Sigmoid colon (tissue), 7 donors: ENCODE measurements around the gene MCTP1. TPM values are rescaled to one million over a fixed set of nuclear protein-coding genes. Genes with fewer than 3 reads are reported as not detected.

Source experiments
- DNase-seq: peaks from one replicate; pipeline ENCODE4 v3.0.0-alpha.2; 2019
- H3K27ac ChIP-seq, 4 donors: fragments of 200-600 bp; sonication (generic); one replicate each; pipeline ENCODE4 v1.5.1; 2016 to 2019; ENCODE audit warnings: mild to moderate bottlenecking in 1 of 4
- H3K27me3 ChIP-seq, 3 donors: fragments of 200-600 bp; sonication (generic); one replicate each; pipeline ENCODE4 v1.5.1; 2019; ENCODE audit warnings: mild to moderate bottlenecking in 1 of 3
- H3K36me3 ChIP-seq, 4 donors: fragments of 200-600 bp; sonication (generic); one replicate each; pipeline ENCODE4 v1.5.1; 2016 to 2019
- H3K4me1 ChIP-seq, 4 donors: fragments of 200-600 bp; sonication (generic); one replicate each; pipeline ENCODE4 v1.5.1; 2017 to 2019
- H3K4me3 ChIP-seq, 4 donors: fragments of 200-600 bp; sonication (generic); one replicate each; pipeline ENCODE4 v1.5.1; 2017 to 2019; ENCODE audit warnings: mild to moderate bottlenecking in 2 of 4, moderate library complexity in 1 of 4
- H3K9me3 ChIP-seq, 4 donors: fragments of 200-600 bp in 3 of 4; sonication (generic) in 3 of 4; one replicate each; pipeline versions ENCODE4 v1.5.1 to v1.6.1; 2013 to 2019
- EP300 ChIP-seq, 4 donors: sonication (generic); formaldehyde crosslinking; IDR thresholded peaks; one replicate each; pipeline ENCODE4 v1.6.1; 2017; ENCODE audit warnings: antibody characterized with exemption in 4 of 4
- POLR2A ChIP-seq, 2 donors: fragments of 450-650 bp; IDR thresholded peaks; one replicate each; pipeline ENCODE4 v1.6.1; 2016; ENCODE audit warnings: antibody characterized with exemption in 2 of 2, mild to moderate bottlenecking in 2 of 2, moderate library complexity in 2 of 2
- POLR2AphosphoS5 ChIP-seq, 4 donors: sonication (generic); formaldehyde crosslinking; IDR thresholded peaks; one replicate each; pipeline ENCODE4 v1.6.1; 2017; ENCODE audit warnings: antibody characterized with exemption in 4 of 4
- WGBS, 2 donors: extraction: QIAGEN DNeasy Blood & Tissue Kit; methylation state at CpG; one replicate each; pipeline ENCODE4 v1.1.7; 2013; 5-methylcytosine and 5-hydroxymethylcytosine counted together
- intact Hi-C: fragments of 100-400 bp; cut with DNase I; formaldehyde crosslinking; loops from one replicate; pipeline ENCODE4 v1.15.1; 2023
- polyA plus RNA-seq, 3 donors: library from polyadenylated mRNA; stranded (reverse); fragments of 200-250 nt; gene quantifications; one replicate each; pipeline ENCODE4 v1.2.3, GENCODE V29; 2013
- total RNA-seq, 4 donors: library from RNA; depleted of rRNA; stranded (reverse); fragments of >200 nt; gene quantifications; one replicate each; pipeline ENCODE4 v1.1.0, GENCODE V29; 2016
- TF ChIP-seq, protein P1 (sequence below), 4 experiments: fragments of 450-650 bp in 3 of 4; fragments of 200-600 bp in 1 of 4; IDR thresholded peaks; one replicate each; pipeline ENCODE4 v1.5.1; 2016 to 2019; ENCODE audit warnings: antibody characterized with exemption in 4 of 4, mild to moderate bottlenecking in 3 of 4, moderate library complexity in 2 of 4
- donor health status: healthy with polysubstance abuse.
- donor health status: Bipolar disorder and iron deficiency.
- donor health status: healthy.

Gene MCTP1
- total and polyA plus RNA-seq, 7 donors: 2.1 to 20.5 (median 12.5) TPM

DNA sequence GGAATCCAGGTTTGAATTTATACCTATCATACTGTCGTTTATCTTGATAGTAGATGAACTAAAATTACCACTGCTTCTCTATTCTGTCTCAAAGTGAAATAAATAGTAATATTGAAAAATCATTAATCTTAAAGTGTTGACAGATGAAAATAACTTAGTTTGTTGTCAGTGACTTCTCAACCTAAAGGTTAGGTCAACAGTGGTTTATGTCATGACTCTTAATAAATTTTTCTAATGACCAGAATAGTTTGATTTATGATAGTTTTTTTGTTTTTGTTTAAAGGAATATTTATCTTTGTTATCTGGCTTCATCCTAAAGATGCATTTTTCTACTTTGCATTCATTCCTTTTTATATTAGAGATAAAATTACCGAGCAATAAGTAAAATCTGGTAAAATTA, 585.3 kb downstream of the MCTP1 start:
- 93 to 96% methylated on average over 2 of the region's 2 CpGs for WGBS, 2 donors
- intact Hi-C loops: no loop called here
- H3K4me1 ChIP-seq: no peaks in the 10 kb centered on the region
- TF ChIP-seq POLR2A (IDR thresholded peaks at IDR 0.05): no peak
- no peak for TF ChIP-seq POLR2AphosphoS5 (IDR thresholded peaks at IDR 0.05)
- TF ChIP-seq EP300 (IDR thresholded peaks at IDR 0.05): no peak
- TF ChIP-seq, protein P1, sequence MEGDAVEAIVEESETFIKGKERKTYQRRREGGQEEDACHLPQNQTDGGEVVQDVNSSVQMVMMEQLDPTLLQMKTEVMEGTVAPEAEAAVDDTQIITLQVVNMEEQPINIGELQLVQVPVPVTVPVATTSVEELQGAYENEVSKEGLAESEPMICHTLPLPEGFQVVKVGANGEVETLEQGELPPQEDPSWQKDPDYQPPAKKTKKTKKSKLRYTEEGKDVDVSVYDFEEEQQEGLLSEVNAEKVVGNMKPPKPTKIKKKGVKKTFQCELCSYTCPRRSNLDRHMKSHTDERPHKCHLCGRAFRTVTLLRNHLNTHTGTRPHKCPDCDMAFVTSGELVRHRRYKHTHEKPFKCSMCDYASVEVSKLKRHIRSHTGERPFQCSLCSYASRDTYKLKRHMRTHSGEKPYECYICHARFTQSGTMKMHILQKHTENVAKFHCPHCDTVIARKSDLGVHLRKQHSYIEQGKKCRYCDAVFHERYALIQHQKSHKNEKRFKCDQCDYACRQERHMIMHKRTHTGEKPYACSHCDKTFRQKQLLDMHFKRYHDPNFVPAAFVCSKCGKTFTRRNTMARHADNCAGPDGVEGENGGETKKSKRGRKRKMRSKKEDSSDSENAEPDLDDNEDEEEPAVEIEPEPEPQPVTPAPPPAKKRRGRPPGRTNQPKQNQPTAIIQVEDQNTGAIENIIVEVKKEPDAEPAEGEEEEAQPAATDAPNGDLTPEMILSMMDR (IDR thresholded peaks at IDR 0.05): no peak
- H3K27me3 ChIP-seq: no peaks in the 10 kb centered on the region
- H3K9me3 ChIP-seq: no peaks in the 10 kb centered on the region
- H3K27ac ChIP-seq: no peak overlapping the region
- no peaks in the 10 kb centered on the region for H3K36me3 ChIP-seq
- H3K4me3 ChIP-seq: no peak overlapping the region
- DNase-seq: no peak

DNA sequence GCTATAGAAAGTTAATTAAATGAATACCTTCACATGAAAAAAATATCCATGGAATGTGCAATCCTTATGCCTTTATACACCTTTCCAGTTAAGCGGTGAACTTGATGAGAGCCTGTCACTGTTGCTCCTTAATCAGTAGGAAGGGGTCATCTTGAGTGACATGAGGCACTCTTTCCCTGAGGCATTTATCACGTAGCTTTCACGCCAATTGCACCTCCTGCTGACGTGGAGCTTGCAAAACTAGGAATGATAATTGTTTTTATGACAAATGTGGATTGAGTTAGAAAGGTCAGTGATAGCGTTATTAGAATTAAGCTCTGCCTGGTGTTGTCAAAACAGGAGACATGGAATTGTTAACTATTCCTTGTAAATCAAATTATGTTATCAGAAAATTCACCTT, 586.7 kb downstream of the MCTP1 start:
- no peaks in the 10 kb centered on the region for H3K36me3 ChIP-seq
- no peak for DNase-seq
- WGBS, 2 donors: 88 to 92% methylated on average over 5 of the region's 5 CpGs
- no peak overlapping the region for H3K4me3 ChIP-seq
- intact Hi-C loops: no loop called here
- TF ChIP-seq EP300 (IDR thresholded peaks at IDR 0.05): no peak
- no peaks in the 10 kb centered on the region for H3K9me3 ChIP-seq
- H3K4me1 ChIP-seq: no peaks in the 10 kb centered on the region
- H3K27me3 ChIP-seq: no peaks in the 10 kb centered on the region
- no peak overlapping the region for H3K27ac ChIP-seq

DNA sequence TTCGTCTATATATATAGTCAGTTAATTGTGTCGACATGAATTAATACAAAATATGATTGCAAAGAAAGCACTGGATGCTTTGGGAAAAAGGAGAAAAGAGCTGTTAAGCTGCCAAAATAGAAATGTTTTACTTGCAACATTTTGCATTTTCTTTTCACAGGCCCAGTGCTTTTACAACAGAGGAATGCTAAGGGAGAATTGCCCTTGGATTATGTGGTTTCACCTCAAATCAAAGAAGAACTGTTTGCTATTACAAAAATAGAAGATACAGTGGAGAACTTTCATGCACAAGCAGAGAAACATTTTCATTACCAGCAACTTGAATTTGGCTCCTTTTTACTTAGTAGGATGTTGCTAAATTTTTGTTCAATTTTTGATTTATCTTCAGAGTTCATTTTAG, 590.2 kb downstream of the MCTP1 start:
- intact Hi-C loops: no loop called here
- no peak overlapping the region for H3K4me3 ChIP-seq

DNA sequence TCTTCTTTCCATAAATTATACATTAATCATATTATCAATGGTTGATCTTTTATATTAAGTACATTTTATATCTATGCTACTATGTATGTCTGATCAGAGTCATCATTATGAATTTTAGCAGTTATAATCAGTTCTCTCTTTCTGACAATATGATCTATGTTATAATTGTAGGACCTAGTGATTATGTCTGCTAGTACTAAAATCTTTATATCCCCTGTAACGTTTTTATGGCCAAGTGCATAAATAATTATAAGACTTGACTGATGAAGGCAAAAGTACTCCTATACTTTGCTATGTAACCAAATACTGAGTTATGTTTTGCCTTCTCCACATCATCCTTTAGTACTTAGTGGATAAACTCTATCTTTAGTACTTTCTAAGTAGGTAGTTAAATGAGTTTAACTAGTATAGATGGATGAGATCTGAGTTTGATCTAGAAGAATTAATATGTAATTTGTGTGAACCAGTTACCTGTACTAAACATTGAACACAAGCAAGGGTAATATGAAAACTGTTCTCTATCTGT, 591.0 kb downstream of the MCTP1 start:
- Histone ChIP-seq H3K27me3 (no peaks in the 10 kb centered on the region), H3K9me3 (no peaks in the 10 kb centered on the region), H3K27ac (no peak overlapping the region), H3K4me1 (no peaks in the 10 kb centered on the region), H3K4me3 (no peak overlapping the region), H3K36me3 (no peaks in the 10 kb centered on the region)
- intact Hi-C loops: no loop called here
- no peak for DNase-seq
- TF ChIP-seq POLR2A (IDR thresholded peaks at IDR 0.05) (no peak), EP300 (IDR thresholded peaks at IDR 0.05) (no peak), POLR2AphosphoS5 (IDR thresholded peaks at IDR 0.05) (no peak)
- TF ChIP-seq, protein P1 (IDR thresholded peaks at IDR 0.05): no peak
- WGBS, 2 donors: 26 to 60% methylated on average over 1 of the region's 1 CpG

More for the DNA sequence above, 590.2 kb downstream of the MCTP1 start:
- no peak for DNase-seq
- WGBS, 2 donors: 97 to 98% methylated on average over 2 of the region's 2 CpGs
- no peaks in the 10 kb centered on the region for H3K9me3 ChIP-seq
- no peaks in the 10 kb centered on the region for H3K27me3 ChIP-seq
- H3K36me3 ChIP-seq: no peaks in the 10 kb centered on the region
- TF ChIP-seq, protein P1 (IDR thresholded peaks at IDR 0.05): no peak
- TF ChIP-seq POLR2AphosphoS5 (IDR thresholded peaks at IDR 0.05): no peak
- no peak for TF ChIP-seq EP300 (IDR thresholded peaks at IDR 0.05)
- TF ChIP-seq POLR2A (IDR thresholded peaks at IDR 0.05): no peak
- no peak overlapping the region for H3K27ac ChIP-seq
- no peaks in the 10 kb centered on the region for H3K4me1 ChIP-seq

DNA sequence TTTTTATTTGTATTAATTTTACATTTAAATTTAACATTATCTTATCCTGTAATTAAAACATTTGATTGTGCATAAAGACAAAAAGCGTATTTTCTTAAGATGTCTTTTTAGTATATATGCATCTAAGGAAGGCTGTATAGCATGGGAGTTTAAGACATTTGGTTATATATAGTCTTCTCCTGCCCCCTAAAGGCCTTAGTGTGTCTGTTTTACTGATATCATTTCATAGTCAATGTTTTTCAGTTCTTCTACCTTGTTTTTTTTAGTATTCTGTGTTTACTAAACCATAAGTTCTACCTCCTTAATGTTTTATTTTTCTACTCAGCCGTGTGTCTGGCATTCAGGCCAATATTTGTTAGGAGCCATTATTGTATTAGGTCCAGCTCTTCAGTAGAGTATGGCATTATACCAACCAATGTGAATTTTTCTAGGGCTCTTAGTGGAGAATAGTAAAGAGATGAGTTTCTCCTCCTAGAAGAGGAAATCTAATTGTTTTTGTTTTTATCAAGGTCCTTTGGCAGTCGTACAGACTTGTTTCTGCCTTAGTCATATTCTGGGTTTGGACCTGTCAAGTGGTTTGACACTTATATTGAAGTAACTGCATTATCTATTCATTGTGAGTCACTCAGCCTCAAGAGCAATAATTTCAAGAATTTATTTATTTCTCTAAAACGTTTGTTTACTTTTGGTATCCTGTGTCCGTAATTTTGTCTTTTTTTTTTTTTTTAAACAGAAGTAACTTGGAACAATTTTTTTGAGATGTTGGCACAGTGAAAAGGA, 591.7 kb downstream of the MCTP1 start:
- WGBS, 2 donors: 52 to 66% methylated on average over 5 of the region's 5 CpGs
- no peaks in the 10 kb centered on the region for H3K36me3 ChIP-seq
- H3K27ac ChIP-seq: no peak overlapping the region

More for the DNA sequence above, 591.7 kb downstream of the MCTP1 start:
- TF ChIP-seq EP300 (IDR thresholded peaks at IDR 0.05) (no peak), POLR2AphosphoS5 (IDR thresholded peaks at IDR 0.05) (no peak), POLR2A (IDR thresholded peaks at IDR 0.05) (no peak)
- TF ChIP-seq, protein P1 (IDR thresholded peaks at IDR 0.05): peak in 1 of 4 experiments; percentile 31
- Histone ChIP-seq H3K4me3 (no peak overlapping the region), H3K27me3 (no peaks in the 10 kb centered on the region), H3K9me3 (no peaks in the 10 kb centered on the region), H3K4me1 (no peaks in the 10 kb centered on the region)
- no peak for DNase-seq
- intact Hi-C loops: no loop called here
